Thyroid gland (tissue), 4 donors: ENCODE results near the gene GSTT4. TPM values are rescaled to one million over a fixed set of nuclear protein-coding genes. Genes with fewer than 3 reads are reported as not detected.
"Not testable (repeated sequence)": the region's sequence is repeated elsewhere in the genome, so short reads cannot be mapped to it uniquely, and the experiment has no call there.

ENCODE experiments used
- DNase-seq, 2 donors: peaks; one replicate each; pipeline ENCODE4 v3.0.0-alpha.2; 2019
- H3K27ac ChIP-seq, 3 donors: fragments of 200-600 bp; sonication (generic); 1 replicate in 2 of 3; 2 replicates in 1 of 3; pipeline ENCODE4 v1.5.1; 2016 to 2019; ENCODE audit warnings: mild to moderate bottlenecking in 1 of 3, moderate library complexity in 1 of 3
- H3K27me3 ChIP-seq: fragments of 200-600 bp; sonication (generic); one replicate; pipeline ENCODE4 v1.5.1; 2019
- H3K36me3 ChIP-seq, 2 donors: fragments of 200-600 bp; sonication (generic); one replicate each; pipeline ENCODE4 v1.5.1; 2016 to 2019
- H3K4me1 ChIP-seq, 2 donors: fragments of 200-600 bp; sonication (generic); one replicate each; pipeline ENCODE4 v1.5.1; 2017 to 2019
- H3K4me3 ChIP-seq, 3 donors: fragments of 200-600 bp; sonication (generic); replicated peaks in 1 of 3; 1 replicate in 2 of 3; 2 replicates in 1 of 3; pipeline ENCODE4 v1.5.1; 2016; ENCODE audit warnings: mild to moderate bottlenecking in 1 of 3
- H3K9me3 ChIP-seq: fragments of 200-600 bp; sonication (generic); one replicate; pipeline ENCODE4 v1.5.1; 2017
- POLR2A ChIP-seq, 2 donors: fragments of 450-650 bp; IDR thresholded peaks; one replicate each; pipeline ENCODE4 v1.6.1; 2017; ENCODE audit warnings: antibody characterized with exemption in 2 of 2, mild to moderate bottlenecking in 2 of 2, moderate library complexity in 1 of 2
- WGBS, 2 donors: methylation state at CpG; one replicate each; pipeline ENCODE4 v1.1.5; 2017; 5-methylcytosine and 5-hydroxymethylcytosine counted together
- intact Hi-C: fragments of 100-400 bp; cut with DNase I; formaldehyde crosslinking; loops from one replicate; pipeline ENCODE4 v1.15.1; 2023
- total RNA-seq, 4 donors: library from RNA; depleted of rRNA; stranded (reverse); fragments of >200 nt; gene quantifications; one replicate each; pipeline ENCODE4 v1.2.3, GENCODE V29; 2016
- TF ChIP-seq, protein P1 (sequence below), 6 experiments: fragments of 200-600 bp in 3 of 6; fragments of 450-650 bp in 3 of 6; sonication (generic) in 3 of 6; IDR thresholded peaks; one replicate each; pipeline ENCODE4 v1.5.1; 2016 to 2019; ENCODE audit warnings: antibody characterized with exemption in 6 of 6, mild to moderate bottlenecking in 2 of 6, inconsistent platforms in 1 of 6, moderate library complexity in 1 of 6

GSTT4 gene
- total RNA-seq, 4 donors from 2014 or later: not detected

DNA sequence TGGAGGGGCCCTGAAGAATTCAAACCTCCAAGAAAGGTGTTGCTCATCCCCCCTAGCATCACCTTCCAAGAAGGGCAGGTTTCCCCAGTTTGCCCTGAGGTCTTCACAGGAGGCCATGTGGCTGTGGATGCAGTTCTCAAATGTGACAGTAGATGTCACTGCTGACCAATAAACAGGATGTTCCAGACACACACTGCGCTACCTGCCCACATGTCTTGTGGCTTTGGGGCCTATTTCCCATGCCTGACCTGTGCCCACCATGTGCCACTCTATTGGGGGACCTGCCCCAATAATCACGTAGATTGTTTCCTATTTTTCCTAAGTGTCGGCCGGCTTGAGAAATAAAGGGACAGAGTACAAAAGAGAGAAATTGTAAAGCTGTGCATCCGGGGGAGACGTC, 20.8 kb downstream of the GSTT4 start:
- Histone ChIP-seq H3K36me3 (no peaks in the 10 kb centered on the region), H3K27me3 (no peaks in the 10 kb centered on the region), H3K4me1 (no peaks in the 10 kb centered on the region), H3K27ac (no peak overlapping the region), H3K9me3 (no peaks in the 10 kb centered on the region), H3K4me3 (no peak overlapping the region)
- no peak for DNase-seq
- 55% methylated on average over 5 of the region's 6 CpGs; no CpG with 5 or more reads in 1 of the 2 donors for WGBS, 2 donors
- intact Hi-C loops: no loop called here
- no peak for TF ChIP-seq POLR2A (IDR thresholded peaks at IDR 0.05)
- TF ChIP-seq, protein P1, sequence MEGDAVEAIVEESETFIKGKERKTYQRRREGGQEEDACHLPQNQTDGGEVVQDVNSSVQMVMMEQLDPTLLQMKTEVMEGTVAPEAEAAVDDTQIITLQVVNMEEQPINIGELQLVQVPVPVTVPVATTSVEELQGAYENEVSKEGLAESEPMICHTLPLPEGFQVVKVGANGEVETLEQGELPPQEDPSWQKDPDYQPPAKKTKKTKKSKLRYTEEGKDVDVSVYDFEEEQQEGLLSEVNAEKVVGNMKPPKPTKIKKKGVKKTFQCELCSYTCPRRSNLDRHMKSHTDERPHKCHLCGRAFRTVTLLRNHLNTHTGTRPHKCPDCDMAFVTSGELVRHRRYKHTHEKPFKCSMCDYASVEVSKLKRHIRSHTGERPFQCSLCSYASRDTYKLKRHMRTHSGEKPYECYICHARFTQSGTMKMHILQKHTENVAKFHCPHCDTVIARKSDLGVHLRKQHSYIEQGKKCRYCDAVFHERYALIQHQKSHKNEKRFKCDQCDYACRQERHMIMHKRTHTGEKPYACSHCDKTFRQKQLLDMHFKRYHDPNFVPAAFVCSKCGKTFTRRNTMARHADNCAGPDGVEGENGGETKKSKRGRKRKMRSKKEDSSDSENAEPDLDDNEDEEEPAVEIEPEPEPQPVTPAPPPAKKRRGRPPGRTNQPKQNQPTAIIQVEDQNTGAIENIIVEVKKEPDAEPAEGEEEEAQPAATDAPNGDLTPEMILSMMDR (IDR thresholded peaks at IDR 0.05): peak in 1 of 6 experiments; percentile 47

- H3K36me3 ChIP-seq, H3K27me3 ChIP-seq, H3K27ac ChIP-seq, H3K4me1 ChIP-seq, H3K9me3 ChIP-seq, DNase-seq, intact Hi-C loops, H3K4me3 ChIP-seq: not testable (repeated sequence)
- 72% methylated on average over 3 of the region's 7 CpGs; no CpG with 5 or more reads in 1 of the 2 donors for WGBS, 2 donors
Measured at GRCh38 chr22:23980567-23980966, 24.7 kb downstream of the GSTT4 start.

DNA sequence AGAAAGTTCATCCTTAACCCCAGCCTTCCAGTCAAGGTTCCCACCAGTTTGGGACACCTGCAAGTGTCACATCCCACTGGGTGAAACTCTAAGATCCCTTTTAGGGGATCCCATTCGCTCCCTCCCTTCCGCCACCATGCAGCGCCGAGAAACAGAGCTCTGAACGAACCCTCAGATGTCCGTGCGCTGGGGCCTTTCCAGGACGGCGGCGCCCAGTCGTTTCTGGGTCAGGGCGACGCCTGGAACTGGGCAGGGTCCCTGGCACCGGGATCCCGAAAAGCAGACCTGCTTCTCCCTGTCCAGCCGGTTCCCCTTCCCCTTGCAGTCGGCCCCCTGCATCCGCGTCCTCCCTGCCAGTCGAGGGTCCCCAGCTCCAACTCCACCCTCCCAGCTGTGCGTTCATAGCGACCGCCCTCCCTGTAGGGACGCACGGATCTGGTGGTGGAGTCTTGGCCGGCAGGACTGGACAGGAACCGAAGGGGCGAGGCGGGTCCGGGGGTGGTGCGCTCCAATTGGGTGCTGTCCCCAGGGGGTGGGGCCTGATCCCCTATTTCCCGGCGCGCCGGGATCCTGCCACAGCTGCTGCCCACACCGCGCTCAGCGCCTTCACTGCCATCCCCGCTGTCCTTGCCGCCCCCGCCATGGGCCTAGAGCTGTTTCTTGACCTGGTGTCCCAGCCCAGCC, 25.6 kb downstream of the GSTT4 start, which contains the start of gene GSTT2:
Gene GSTT2, plus strand, starts transcription at position 578 of the 684 bp plus-strand sequence.
- H3K36me3 ChIP-seq, H3K4me3 ChIP-seq, intact Hi-C loops, H3K27ac ChIP-seq, H3K27me3 ChIP-seq, H3K9me3 ChIP-seq, DNase-seq, H3K4me1 ChIP-seq: not testable (repeated sequence)
- no CpG with 5 or more reads among the region's 41 CpGs for WGBS, 2 donors

- H3K4me3 ChIP-seq, H3K36me3 ChIP-seq, intact Hi-C loops, H3K4me1 ChIP-seq, H3K27me3 ChIP-seq, H3K9me3 ChIP-seq, DNase-seq, H3K27ac ChIP-seq: not testable (repeated sequence)
- no CpG with 5 or more reads among the region's 12 CpGs for WGBS, 2 donors
Measured at GRCh38 chr22:23977304-23977703, 27.9 kb downstream of the GSTT4 start.

DNA sequence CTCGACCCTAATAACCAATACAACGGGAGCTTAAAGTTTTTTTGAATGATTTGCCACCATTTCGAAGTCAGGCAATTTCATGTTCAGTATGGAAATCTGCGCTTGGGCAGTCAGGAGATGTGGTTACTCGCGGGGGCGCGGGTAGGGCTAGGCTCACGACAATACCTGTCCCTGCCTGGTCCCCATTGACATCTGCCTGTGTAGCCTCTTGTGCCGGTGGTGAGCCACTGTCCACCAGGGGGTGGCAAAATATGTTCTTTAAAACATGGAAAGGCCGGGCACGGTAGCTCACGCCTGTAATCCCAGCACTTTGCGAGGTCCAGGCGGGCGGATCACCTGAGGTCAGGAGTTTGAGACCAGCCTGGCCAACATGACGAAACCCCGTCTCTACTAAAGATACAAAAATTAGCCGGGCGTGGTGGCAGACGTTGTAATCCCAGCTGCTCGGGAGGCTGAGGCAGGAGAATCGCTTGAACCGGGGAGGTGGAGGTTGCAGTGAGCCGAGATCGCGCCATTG, 30.4 kb downstream of the GSTT4 start:
- not testable (repeated sequence) for H3K4me3 ChIP-seq

DNA sequence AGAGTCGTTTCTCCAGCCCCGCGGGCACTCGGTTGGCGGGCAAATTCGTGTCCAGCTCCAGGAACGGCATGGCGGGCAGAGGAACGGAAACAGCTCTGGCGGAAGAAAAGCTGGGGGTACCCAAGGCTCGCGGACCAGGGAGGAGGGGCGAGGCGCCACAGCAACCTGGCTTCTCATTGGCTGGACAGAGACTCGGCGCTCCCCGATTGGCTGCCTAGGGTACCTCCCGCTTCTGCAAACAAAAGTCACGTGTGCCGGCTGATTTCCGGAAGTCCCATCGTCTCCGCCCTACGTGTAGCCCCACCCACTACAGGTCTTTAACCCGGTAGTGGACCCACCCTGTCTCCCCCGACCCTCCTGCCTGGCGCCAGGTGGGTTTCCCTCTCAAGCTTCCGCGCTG, 30.9 kb downstream of the GSTT4 start, which contains the start of gene DDT:
Gene DDT, minus strand, starts transcription at position 97 of the 400 bp plus-strand sequence. Its CDS starts 27 bp downstream, at position 70.
- not testable (repeated sequence) for H3K27ac ChIP-seq, H3K4me1 ChIP-seq, DNase-seq, H3K27me3 ChIP-seq, H3K9me3 ChIP-seq, H3K4me3 ChIP-seq
- peaks cover 8 to 16% of the 10 kb centered on the region in 2 donors for H3K36me3 ChIP-seq
- no CpG with 5 or more reads among the region's 29 CpGs for WGBS, 2 donors
- intact Hi-C loops: loop anchor here (5.0 kb wide), 1 partner anchor 47 kb away; no protein-coding TSS in a partner anchor

More for the DNA sequence above, 30.4 kb downstream of the GSTT4 start:
- not testable (repeated sequence) for H3K9me3 ChIP-seq, H3K27me3 ChIP-seq, H3K4me1 ChIP-seq, H3K27ac ChIP-seq
- peak in 1 of 2 donors; percentile 38 for DNase-seq
- peaks cover 8 to 16% of the 10 kb centered on the region in 2 donors for H3K36me3 ChIP-seq
- WGBS, 2 donors: no CpG with 5 or more reads among the region's 27 CpGs
- intact Hi-C loops: loop anchor here (5.0 kb wide), 1 partner anchor 48 kb away; no protein-coding TSS in a partner anchor

GRCh38 chr22:23971927-23972326, 33.3 kb downstream of the GSTT4 start:
- not testable (repeated sequence) for H3K27ac ChIP-seq, DNase-seq, H3K4me1 ChIP-seq, H3K4me3 ChIP-seq, H3K9me3 ChIP-seq, H3K27me3 ChIP-seq
- WGBS, 2 donors: 94 to 97% methylated on average over 3 of the region's 3 CpGs
- peaks cover 8 to 16% of the 10 kb centered on the region in 2 donors for H3K36me3 ChIP-seq
- intact Hi-C loops: loop anchor here (5.0 kb wide), 1 partner anchor 45 kb away; no protein-coding TSS in a partner anchor

GRCh38 chr22:23970816-23971486, 34.3 kb downstream of the GSTT4 start:
- Histone ChIP-seq H3K36me3 (peaks cover 8 to 16% of the 10 kb centered on the region in 2 donors), H3K4me1 (no peaks in the 10 kb centered on the region), H3K27me3 (no peaks in the 10 kb centered on the region), H3K27ac (no peak overlapping the region), H3K9me3 (no peaks in the 10 kb centered on the region), H3K4me3 (no peak overlapping the region)
- no peak for TF ChIP-seq POLR2A (IDR thresholded peaks at IDR 0.05)
- TF ChIP-seq, protein P1 (IDR thresholded peaks at IDR 0.05): no peak
- DNase-seq: no peak
- WGBS, 2 donors: 77 to 88% methylated on average over 6 of the region's 6 CpGs
- intact Hi-C loops: loop anchor here (5.0 kb wide), 1 partner anchor 44 kb away; no protein-coding TSS in a partner anchor
